Ascending aorta (tissue), 2 donors: Measurements from ENCODE around the gene GDF10. TPM values are rescaled to one million over a fixed set of nuclear protein-coding genes. Genes with fewer than 3 reads are reported as not detected.

Experiments used
- DNase-seq, 2 donors: peaks; one replicate each; pipeline ENCODE4 v3.0.0-alpha.2; 2019; ENCODE audit warnings: low spot score in 2 of 2
- H3K27ac ChIP-seq, 2 donors: fragments of 200-600 bp; sonication (generic); one replicate each; pipeline ENCODE4 v1.5.1; 2016 to 2017; ENCODE audit warnings: mild to moderate bottlenecking in 1 of 2
- H3K27me3 ChIP-seq: fragments of 200-600 bp; sonication (generic); one replicate; pipeline ENCODE4 v1.5.1; 2017
- H3K36me3 ChIP-seq, 2 donors: fragments of 200-600 bp; sonication (generic); one replicate each; pipeline ENCODE4 v1.5.1; 2016
- H3K4me1 ChIP-seq, 2 donors: fragments of 200-600 bp; sonication (generic); one replicate each; pipeline ENCODE4 v1.5.1; 2016 to 2017; ENCODE audit warnings: mild to moderate bottlenecking in 1 of 2
- H3K4me3 ChIP-seq, 2 donors: fragments of 200-600 bp; sonication (generic); one replicate each; pipeline ENCODE4 v1.5.1; 2016 to 2017; ENCODE audit warnings: mild to moderate bottlenecking in 1 of 2
- H3K9me3 ChIP-seq, 2 donors: fragments of 200-600 bp; sonication (generic); one replicate each; pipeline ENCODE4 v1.5.1; 2016
- CTCF ChIP-seq, 3 experiments: fragments of 200-600 bp in 2 of 3; fragments of 450-650 bp in 1 of 3; sonication (generic) in 2 of 3; IDR thresholded peaks; one replicate each; pipeline ENCODE4 v1.5.1; 2016 to 2019; ENCODE audit warnings: antibody characterized with exemption in 3 of 3, mild to moderate bottlenecking in 1 of 3, moderate library complexity in 1 of 3
- intact Hi-C: fragments of 100-400 bp; cut with DNase I; formaldehyde crosslinking; loops from one replicate; pipeline ENCODE4 v1.15.1; 2023
- total RNA-seq: library from RNA; depleted of rRNA; stranded (reverse); fragments of >200 nt; gene quantifications from one replicate; pipeline ENCODE4 v1.1.0, GENCODE V29; 2016

Gene GDF10
- total RNA-seq, 1 donor from 2014 or later, result 1.2 TPM

GRCh38 chr10:47331954-47332353 lies 32.0 kb downstream of the GDF10 start:
- Histone ChIP-seq H3K9me3 (no peaks in the 10 kb centered on the region), H3K27ac (no peak overlapping the region), H3K27me3 (no peaks in the 10 kb centered on the region), H3K4me1 (no peaks in the 10 kb centered on the region), H3K36me3 (no peaks in the 10 kb centered on the region), H3K4me3 (no peak overlapping the region)
- intact Hi-C loops, result no loop called here
- DNase-seq, result peak in 1 of 2 donors; percentile 25
- TF ChIP-seq CTCF (IDR thresholded peaks at IDR 0.05), result no peak

GRCh38 chr10:47332371-47332770 lies 32.4 kb downstream of the GDF10 start:
- peak in 1 of 2 donors; percentile 38 for DNase-seq
- intact Hi-C loops, result no loop called here
- H3K9me3 ChIP-seq, result no peaks in the 10 kb centered on the region
- no peaks in the 10 kb centered on the region for H3K4me1 ChIP-seq
- H3K27me3 ChIP-seq, result no peaks in the 10 kb centered on the region
- no peak for TF ChIP-seq CTCF (IDR thresholded peaks at IDR 0.05)
- H3K4me3 ChIP-seq, result no peak overlapping the region
- H3K36me3 ChIP-seq, result no peaks in the 10 kb centered on the region
- no peak overlapping the region for H3K27ac ChIP-seq

- Histone ChIP-seq H3K4me1 (no peaks in the 10 kb centered on the region), H3K36me3 (no peaks in the 10 kb centered on the region), H3K27ac (no peak overlapping the region), H3K4me3 (no peak overlapping the region), H3K9me3 (no peaks in the 10 kb centered on the region), H3K27me3 (no peaks in the 10 kb centered on the region)
- no peak for DNase-seq
- TF ChIP-seq CTCF (IDR thresholded peaks at IDR 0.05), result no peak
- intact Hi-C loops, result no loop called here
Measured at GRCh38 chr10:47332946-47333345, 32.9 kb downstream of the GDF10 start.

GRCh38 chr10:47333532-47333931 lies 33.5 kb downstream of the GDF10 start:
- H3K9me3 ChIP-seq, result no peaks in the 10 kb centered on the region
- no peak overlapping the region for H3K4me3 ChIP-seq
- intact Hi-C loops, result no loop called here
- no peak overlapping the region for H3K27ac ChIP-seq
- TF ChIP-seq CTCF (IDR thresholded peaks at IDR 0.05), result no peak
- no peaks in the 10 kb centered on the region for H3K36me3 ChIP-seq
- H3K27me3 ChIP-seq, result no peaks in the 10 kb centered on the region
- peak in 1 of 2 donors; percentile 39 for DNase-seq
- H3K4me1 ChIP-seq, result no peaks in the 10 kb centered on the region

GRCh38 chr10:47334466-47335295 lies 34.7 kb downstream of the GDF10 start:
- Histone ChIP-seq H3K27me3 (no peaks in the 10 kb centered on the region), H3K4me3 (no peak overlapping the region), H3K27ac (no peak overlapping the region), H3K4me1 (no peaks in the 10 kb centered on the region), H3K9me3 (no peaks in the 10 kb centered on the region), H3K36me3 (no peaks in the 10 kb centered on the region)
- no peak for TF ChIP-seq CTCF (IDR thresholded peaks at IDR 0.05)
- intact Hi-C loops, result no loop called here
- DNase-seq, result peak in 1 of 2 donors; percentile 48
